Caco-2 (cell line): ENCODE results near the gene ANO3. TPM values are rescaled to one million over a fixed set of nuclear protein-coding genes. Genes with fewer than 3 reads are reported as not detected.

Experiments
- BruUV-seq: library from RNA; stranded (reverse); fragments of 400-500 nt; replicated peaks from 2 replicates; lab custom pipeline; 2021; lab: Mats Ljungman, UMichigan
- CTCF ChIA-PET: fragments of 300-600 bp; sonication (Branson Sonifier 250); formaldehyde crosslinking; loops from one replicate; lab custom pipeline; 2022; ENCODE audit warnings: antibody characterized with exemption; lab: Charles Lee
- POLR2A ChIA-PET: fragments of 300-600 bp; sonication (Branson Sonifier 250); formaldehyde crosslinking; loops from one replicate; lab custom pipeline; 2022; ENCODE audit warnings: antibody characterized with exemption; lab: Charles Lee
- DNase-seq, 2 experiments: peaks; one replicate each; pipeline versions ENCODE4 v3.0.0 to v3.0.0-alpha.2; 2020 to 2022
- H3K27me3 ChIP-seq: replicated peaks from 2 replicates; pipeline ENCODE4 v1.6.0; 2011; ENCODE audit warnings: low read length; ENCODE audit not compliant: control insufficient read depth, insufficient read depth
- H3K36me3 ChIP-seq: 2 replicates; pipeline ENCODE4 v1.5.1; 2011; ENCODE audit warnings: low read length; ENCODE audit not compliant: control insufficient read depth, insufficient read depth
- H3K4me1 ChIP-seq: fragments of 250-450 bp; sonication (Bioruptor Pico); 2 replicates; pipeline ENCODE4 v1.5.1; 2020; ENCODE audit warnings: mild to moderate bottlenecking
- H3K4me3 ChIP-seq: 2 replicates; pipeline ENCODE4 v1.5.1; 2011; ENCODE audit warnings: low read depth, mild to moderate bottlenecking, control low read depth, low read length
- H3K9me3 ChIP-seq: fragments of 250-450 bp; sonication (Bioruptor Pico); 2 replicates; pipeline ENCODE4 v1.5.1; 2020; ENCODE audit warnings: mild to moderate bottlenecking, moderate library complexity
- H3K27ac Mint-ChIP-seq: one replicate; pipeline ENCODE4 v1.8.0; 2022; ENCODE audit warnings: mixed read lengths; ENCODE audit not compliant: unreplicated experiment
- H3K27me3 Mint-ChIP-seq: one replicate; pipeline ENCODE4 v1.8.0; 2022; ENCODE audit warnings: mixed read lengths; ENCODE audit not compliant: insufficient read depth, unreplicated experiment
- H3K36me3 Mint-ChIP-seq: one replicate; pipeline ENCODE4 v1.8.0; 2022; ENCODE audit warnings: mild to moderate bottlenecking, mixed read lengths; ENCODE audit not compliant: insufficient read depth, unreplicated experiment
- H3K4me1 Mint-ChIP-seq: one replicate; pipeline ENCODE4 v1.8.0; 2022; ENCODE audit warnings: low read depth, mixed read lengths; ENCODE audit not compliant: unreplicated experiment
- H3K4me3 Mint-ChIP-seq: one replicate; pipeline ENCODE4 v1.8.0; 2022; ENCODE audit warnings: mild to moderate bottlenecking, moderate library complexity, mixed read lengths; ENCODE audit not compliant: unreplicated experiment
- H3K9me3 Mint-ChIP-seq: one replicate; pipeline ENCODE4 v1.8.0; 2022; ENCODE audit warnings: mixed read lengths; ENCODE audit not compliant: unreplicated experiment
- CTCF ChIP-seq, 2 experiments: fragments of 200-600 bp in 1 of 2; IDR thresholded peaks; 1 replicate in 1 of 2; 2 replicates in 1 of 2; pipeline versions ENCODE4 v1.5.1 to v1.8.0; 2011 to 2022; ENCODE audit warnings: antibody characterized with exemption in 1 of 2, control low read depth in 1 of 2, inconsistent platforms in 1 of 2, low read depth in 1 of 2, low read length in 1 of 2, mild to moderate bottlenecking in 1 of 2, moderate library complexity in 1 of 2; ENCODE audit not compliant: insufficient read depth in 1 of 2, severe bottlenecking in 1 of 2, unreplicated experiment in 1 of 2
- intact Hi-C: fragments of 100-400 bp; cut with micrococcal nuclease; formaldehyde crosslinking; loops from one replicate; pipeline ENCODE4 v1.10.0; 2022; ENCODE audit not compliant: unreplicated experiment
- total RNA-seq: library from RNA; stranded (reverse); gene quantifications from 2 replicates; pipeline ENCODE4 v1.2.3, GENCODE V29; 2022

ANO3 gene
- total RNA-seq, 1 experiment from 2014 or later = not detected

- H3K27ac Mint-ChIP-seq = no peak overlapping the region
- no peak overlapping the region for H3K4me3 ChIP-seq
- no peaks in the 10 kb centered on the region for H3K9me3 ChIP-seq
- H3K27me3 Mint-ChIP-seq = no peaks in the 10 kb centered on the region
- H3K36me3 Mint-ChIP-seq = no peaks in the 10 kb centered on the region
- POLR2A ChIA-PET = no interaction called here
- H3K9me3 Mint-ChIP-seq = no peaks in the 10 kb centered on the region
- CTCF ChIA-PET = no interaction called here
- no peak for DNase-seq
- TF ChIP-seq CTCF (IDR thresholded peaks at IDR 0.05; ENCODE audit: insufficient read depth in 1 of 2, low read depth in 1 of 2, low read length in 1 of 2, severe bottlenecking in 1 of 2, unreplicated experiment in 1 of 2) = no peak
- intact Hi-C loops = no loop called here
- no TSS peak for BruUV-seq
- no peaks in the 10 kb centered on the region for H3K36me3 ChIP-seq
- H3K27me3 ChIP-seq = no peaks in the 10 kb centered on the region
- H3K4me1 ChIP-seq = 0 out of 2 replicates have a peak, but pooled peaks cover 3% of the 10 kb centered on the region
- H3K4me1 Mint-ChIP-seq = no peaks in the 10 kb centered on the region
- H3K4me3 Mint-ChIP-seq = no peak overlapping the region
Measured at GRCh38 chr11:26470992-26471391, 139.1 kb downstream of the ANO3 start.

- no peak for TF ChIP-seq CTCF (IDR thresholded peaks at IDR 0.05; ENCODE audit: insufficient read depth in 1 of 2, low read depth in 1 of 2, low read length in 1 of 2, severe bottlenecking in 1 of 2, unreplicated experiment in 1 of 2)
- no peaks in the 10 kb centered on the region for H3K9me3 Mint-ChIP-seq
- H3K9me3 ChIP-seq = no peaks in the 10 kb centered on the region
- H3K27ac Mint-ChIP-seq = no peak overlapping the region
- BruUV-seq = no TSS peak
- DNase-seq = no peak
- H3K27me3 ChIP-seq = no peaks in the 10 kb centered on the region
- H3K4me3 ChIP-seq = no peak overlapping the region
- no peaks in the 10 kb centered on the region for H3K4me1 Mint-ChIP-seq
- no peaks in the 10 kb centered on the region for H3K36me3 ChIP-seq
- 0 out of 2 replicates have a peak, but pooled peaks cover 3% of the 10 kb centered on the region for H3K4me1 ChIP-seq
- ChIA-PET CTCF (no interaction called here), POLR2A (no interaction called here)
- H3K27me3 Mint-ChIP-seq = no peaks in the 10 kb centered on the region
- intact Hi-C loops = no loop called here
- H3K4me3 Mint-ChIP-seq = no peak overlapping the region
- H3K36me3 Mint-ChIP-seq = no peaks in the 10 kb centered on the region
Measured at GRCh38 chr11:26473216-26474194, 141.6 kb downstream of the ANO3 start.

GRCh38 chr11:26474401-26474800 lies 142.5 kb downstream of the ANO3 start:
- no peaks in the 10 kb centered on the region for H3K36me3 Mint-ChIP-seq
- intact Hi-C loops = no loop called here
- Histone ChIP-seq H3K9me3 (no peaks in the 10 kb centered on the region), H3K36me3 (no peaks in the 10 kb centered on the region), H3K27me3 (no peaks in the 10 kb centered on the region), H3K4me1 (0 out of 2 replicates have a peak, but pooled peaks cover 3% of the 10 kb centered on the region), H3K4me3 (no peak overlapping the region)
- H3K27me3 Mint-ChIP-seq = no peaks in the 10 kb centered on the region
- no peak for DNase-seq
- no peak overlapping the region for H3K4me3 Mint-ChIP-seq
- BruUV-seq = no TSS peak
- ChIA-PET CTCF (no interaction called here), POLR2A (no interaction called here)
- no peaks in the 10 kb centered on the region for H3K9me3 Mint-ChIP-seq
- no peaks in the 10 kb centered on the region for H3K4me1 Mint-ChIP-seq
- no peak overlapping the region for H3K27ac Mint-ChIP-seq
- no peak for TF ChIP-seq CTCF (IDR thresholded peaks at IDR 0.05; ENCODE audit: insufficient read depth in 1 of 2, low read depth in 1 of 2, low read length in 1 of 2, severe bottlenecking in 1 of 2, unreplicated experiment in 1 of 2)
